Activated T-helper 2 cell treated with anti-CD3 and anti-CD28 coated beads, Interferon-gamma antibody, Interleukin-2, Interleukin-4, amounts not matched to agents 10 μg/mL and 5 μg/mL and 100 μg/mL, durations not matched to agents 14 hours and 24 hours and 36 hours (primary cell): Measurements from ENCODE around the gene SLC6A13. TPM values are rescaled to one million over a fixed set of nuclear protein-coding genes. Genes with fewer than 3 reads are reported as not detected.

ENCODE experiments used
- DNase-seq: peaks from one replicate; pipeline ENCODE4 v3.0.0; 2021; ENCODE audit warnings: low spot score
- H3K27ac Mint-ChIP-seq: one replicate; pipeline ENCODE4 v1.8.0; 2021; ENCODE audit warnings: mixed read lengths
- H3K27me3 Mint-ChIP-seq: one replicate; pipeline ENCODE4 v1.8.0; 2021; ENCODE audit warnings: low read depth, mixed read lengths
- H3K36me3 Mint-ChIP-seq: one replicate; pipeline ENCODE4 v1.8.0; 2021; ENCODE audit warnings: low read depth, mixed read lengths
- H3K4me1 Mint-ChIP-seq: one replicate; pipeline ENCODE4 v1.8.0; 2021; ENCODE audit warnings: low read depth, mixed read lengths
- H3K4me3 Mint-ChIP-seq: one replicate; pipeline ENCODE4 v1.8.0; 2021; ENCODE audit warnings: low read depth, mild to moderate bottlenecking, moderate library complexity, mixed read lengths
- H3K9me3 Mint-ChIP-seq: one replicate; pipeline ENCODE4 v1.8.0; 2021; ENCODE audit warnings: mixed read lengths
- intact Hi-C: fragments of 100-400 bp; cut with micrococcal nuclease; formaldehyde crosslinking; loops from one replicate; pipeline ENCODE4 v1.15.1; 2023
- total RNA-seq: library from RNA; stranded (reverse); gene quantifications from 2 replicates; pipeline ENCODE4 v1.2.3, GENCODE V29; 2022

SLC6A13 gene
- total RNA-seq, 1 donor from 2014 or later: 0.21 TPM

DNA sequence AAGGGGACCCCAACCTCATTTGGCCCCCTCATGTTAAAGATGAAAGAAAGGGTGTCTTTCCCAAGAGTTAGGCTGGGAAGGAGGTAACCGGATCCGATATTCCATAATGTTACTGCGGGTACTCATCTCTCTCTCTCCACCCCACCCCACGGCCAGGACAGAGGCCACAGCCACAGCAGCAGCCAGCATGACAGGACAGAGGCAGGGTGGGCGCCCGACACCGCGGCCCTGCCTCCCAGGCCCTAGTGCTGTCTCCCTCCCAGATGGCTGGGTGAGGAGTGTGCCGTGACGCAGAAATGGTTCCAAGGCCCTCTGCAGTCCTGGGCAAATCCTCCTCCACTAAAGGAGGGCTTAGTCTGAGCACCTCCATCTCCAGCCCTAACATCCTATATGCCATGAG is 54.8 kb downstream of the SLC6A13 start:
- peaks cover 34% of the 10 kb centered on the region for H3K27me3 Mint-ChIP-seq
- no peak overlapping the region for H3K4me3 Mint-ChIP-seq
- no peak overlapping the region for H3K27ac Mint-ChIP-seq
- intact Hi-C loops: no loop called here
- DNase-seq: no peak
- no peaks in the 10 kb centered on the region for H3K9me3 Mint-ChIP-seq
- H3K4me1 Mint-ChIP-seq: no peaks in the 10 kb centered on the region
- H3K36me3 Mint-ChIP-seq: no peaks in the 10 kb centered on the region

DNA sequence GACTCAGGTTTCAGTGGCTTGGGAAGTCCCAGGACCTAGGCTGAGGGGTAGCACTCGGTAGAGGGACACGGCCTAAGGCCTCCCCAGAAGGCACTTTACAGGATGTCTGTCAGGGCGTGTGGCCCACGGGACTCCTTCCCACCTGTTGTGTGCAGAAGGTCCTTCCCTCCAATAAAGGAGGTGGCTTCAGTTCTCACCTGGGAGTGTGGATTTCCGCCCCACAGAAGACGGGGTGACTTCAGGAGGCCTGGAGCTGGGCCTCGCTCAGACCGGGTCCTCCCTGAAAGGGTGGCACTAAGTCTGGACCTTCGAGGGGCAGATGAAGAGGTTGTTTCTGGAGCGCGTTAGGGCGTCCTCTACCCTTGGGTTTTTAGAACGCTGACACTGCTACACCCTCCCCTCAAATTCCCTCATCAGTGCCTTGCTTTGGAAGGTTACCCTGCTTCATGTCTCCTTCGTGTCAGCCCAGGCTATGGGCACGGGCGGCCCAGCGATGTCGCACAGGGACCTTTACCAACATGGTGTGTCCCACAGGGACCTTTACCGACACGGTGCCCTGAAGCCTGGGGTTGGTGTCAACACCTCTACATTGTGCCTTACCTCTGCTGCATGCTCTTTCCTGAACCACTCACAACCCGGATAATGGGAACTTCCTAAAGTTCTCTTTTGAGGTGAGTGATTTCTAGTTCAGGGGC is 55.7 kb downstream of the SLC6A13 start:
- Mint-ChIP-seq H3K4me1 (no peaks in the 10 kb centered on the region), H3K27me3 (peaks cover 39% of the 10 kb centered on the region), H3K36me3 (no peaks in the 10 kb centered on the region), H3K9me3 (no peaks in the 10 kb centered on the region), H3K27ac (no peak overlapping the region), H3K4me3 (no peak overlapping the region)
- intact Hi-C loops: no loop called here
- no peak for DNase-seq

DNA sequence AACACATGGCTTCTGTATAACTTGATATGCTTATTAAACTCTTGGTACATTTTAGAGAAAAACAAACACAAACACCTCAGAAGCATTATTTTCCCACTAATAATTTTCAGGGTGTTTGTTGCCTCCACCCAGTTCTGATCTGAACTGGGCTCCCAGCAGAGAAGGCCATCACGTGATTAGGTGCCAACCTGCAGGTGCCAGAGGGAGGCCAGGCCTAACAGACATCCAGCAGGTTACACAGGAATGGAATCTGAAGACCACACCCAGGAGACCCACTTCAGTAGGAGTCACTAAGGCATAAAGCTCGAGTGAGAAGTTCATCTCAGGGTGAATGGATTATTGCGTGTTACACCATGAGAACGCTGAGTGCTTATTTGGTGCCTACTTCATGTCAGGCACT is 57.6 kb downstream of the SLC6A13 start:
- no peak overlapping the region for H3K27ac Mint-ChIP-seq
- H3K4me3 Mint-ChIP-seq: no peak overlapping the region
- H3K36me3 Mint-ChIP-seq: no peaks in the 10 kb centered on the region
- intact Hi-C loops: no loop called here
- H3K9me3 Mint-ChIP-seq: no peaks in the 10 kb centered on the region
- H3K4me1 Mint-ChIP-seq: no peaks in the 10 kb centered on the region
- DNase-seq: no peak
- peaks cover 34% of the 10 kb centered on the region for H3K27me3 Mint-ChIP-seq

DNA sequence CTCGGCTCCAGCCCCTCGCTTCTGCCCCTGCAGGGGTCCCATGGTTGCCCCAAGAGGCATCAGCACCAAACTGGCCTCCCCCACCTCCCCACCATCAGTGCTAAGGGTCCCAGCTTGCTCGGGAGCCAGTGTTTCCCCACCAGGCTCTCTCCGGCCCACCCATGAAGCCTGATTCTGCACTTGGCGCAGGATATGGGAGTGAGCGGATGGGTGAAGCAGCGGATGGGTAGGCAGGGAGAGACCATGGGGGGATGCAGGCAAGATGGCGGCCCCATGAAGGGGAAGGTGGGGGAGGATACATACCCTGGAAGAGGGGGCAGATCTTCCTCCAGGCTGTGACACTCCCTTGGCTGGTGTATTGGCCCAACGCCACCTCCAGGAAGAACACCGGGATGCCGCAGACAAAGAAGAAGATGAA is 58.4 kb downstream of the SLC6A13 start:
- Mint-ChIP-seq H3K4me1 (no peaks in the 10 kb centered on the region), H3K9me3 (no peaks in the 10 kb centered on the region), H3K36me3 (no peaks in the 10 kb centered on the region), H3K27me3 (peaks cover 34% of the 10 kb centered on the region), H3K4me3 (no peak overlapping the region), H3K27ac (no peak overlapping the region)
- intact Hi-C loops: no loop called here
- no peak for DNase-seq

DNA sequence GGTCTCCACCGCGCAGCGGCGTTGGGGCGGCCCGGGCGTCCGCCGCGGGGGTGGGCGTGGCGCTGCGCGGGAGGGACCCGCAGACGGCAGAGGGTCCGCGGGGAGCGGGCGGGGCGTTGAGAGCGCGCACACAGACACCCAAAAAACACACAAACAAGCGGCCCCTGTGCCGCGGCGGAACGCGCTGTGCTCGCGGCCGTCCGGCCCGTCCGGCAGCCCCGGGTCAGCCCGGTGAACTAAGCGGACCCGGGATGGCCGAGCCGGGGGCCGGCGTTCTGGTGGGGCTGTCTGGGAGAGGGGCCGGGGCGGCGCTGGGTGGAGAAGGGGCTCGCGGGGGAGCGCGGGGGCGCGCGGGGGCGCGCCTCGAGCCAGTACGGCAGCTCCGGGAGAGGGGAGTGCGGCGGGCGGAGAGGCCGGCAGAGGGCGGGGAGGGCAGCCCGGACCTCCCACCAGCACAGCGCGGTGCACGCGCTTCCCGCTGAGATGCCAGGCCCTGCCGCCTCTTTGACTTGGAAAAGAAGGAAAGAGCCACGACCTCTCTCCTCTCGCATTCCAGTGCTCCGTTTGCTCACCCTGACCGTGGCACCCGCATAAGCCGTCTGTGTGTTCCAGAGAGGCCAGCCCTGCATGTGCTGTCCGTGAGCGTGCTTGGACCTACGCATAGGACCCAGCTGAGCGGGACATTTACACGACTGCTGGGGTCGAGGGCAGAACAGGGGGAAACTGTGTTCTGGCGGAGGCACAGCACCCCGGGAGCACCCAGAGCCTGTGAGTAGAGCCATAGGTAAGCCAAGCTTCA is 59.0 kb downstream of the SLC6A13 start:
- DNase-seq: no peak
- Mint-ChIP-seq H3K4me1 (no peaks in the 10 kb centered on the region), H3K27me3 (peaks cover 34% of the 10 kb centered on the region), H3K9me3 (no peaks in the 10 kb centered on the region), H3K36me3 (no peaks in the 10 kb centered on the region), H3K4me3 (no peak overlapping the region), H3K27ac (no peak overlapping the region)
- intact Hi-C loops: no loop called here

DNA sequence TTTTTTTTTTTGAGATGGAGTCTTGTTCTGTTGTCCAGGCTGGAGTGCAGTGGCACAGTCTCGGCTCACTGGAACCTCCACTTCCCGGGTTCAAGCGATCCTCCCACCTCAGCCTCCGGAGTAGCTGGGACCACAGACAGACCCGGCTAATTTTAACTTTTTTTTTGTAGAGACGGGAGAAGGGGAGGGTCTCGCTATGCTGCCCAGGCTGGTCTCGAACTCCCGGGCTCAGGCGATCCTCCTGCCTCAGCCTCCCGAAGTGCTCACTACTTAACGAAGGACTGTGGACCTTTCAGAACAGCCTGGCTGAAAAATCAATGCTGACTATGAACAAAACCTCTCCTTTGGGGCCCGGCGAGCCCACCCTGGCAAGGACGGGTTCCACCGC is 59.6 kb downstream of the SLC6A13 start:
- H3K4me3 Mint-ChIP-seq: no peak overlapping the region
- no peak overlapping the region for H3K27ac Mint-ChIP-seq
- intact Hi-C loops: no loop called here
- H3K9me3 Mint-ChIP-seq: no peaks in the 10 kb centered on the region
- H3K4me1 Mint-ChIP-seq: no peaks in the 10 kb centered on the region
- H3K36me3 Mint-ChIP-seq: no peaks in the 10 kb centered on the region
- no peak for DNase-seq
- peaks cover 33% of the 10 kb centered on the region for H3K27me3 Mint-ChIP-seq

DNA sequence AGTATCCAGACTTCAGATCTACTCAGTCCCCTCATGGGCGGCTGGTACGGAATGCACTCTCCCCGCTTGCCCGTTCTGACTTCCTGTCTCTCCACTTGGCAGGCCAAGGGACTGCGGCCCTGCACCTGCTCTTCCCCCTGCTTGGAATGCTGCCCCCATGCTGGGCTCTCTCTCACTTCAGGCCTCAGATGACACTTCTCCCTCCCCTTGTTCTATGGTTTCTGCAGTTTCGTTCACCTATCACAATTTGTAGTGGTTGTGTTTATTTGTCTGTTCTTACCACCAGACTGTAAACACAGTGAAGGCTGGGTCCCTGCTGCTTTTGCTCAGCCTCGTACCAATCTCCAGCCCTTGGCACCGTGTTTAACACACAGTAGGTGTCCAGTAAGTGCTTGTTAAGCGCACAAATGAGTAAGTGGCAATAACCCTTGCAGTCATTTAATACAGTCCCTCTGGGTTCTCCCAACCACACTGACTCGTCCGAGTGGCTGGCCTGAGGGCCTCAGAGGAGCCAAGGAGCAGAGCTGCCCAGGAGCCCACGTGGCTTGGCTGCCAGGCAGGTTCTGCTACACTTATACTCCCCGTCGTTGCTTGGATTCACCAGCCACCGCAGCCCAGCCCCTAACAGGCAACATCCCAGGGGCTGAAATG is 60.4 kb downstream of the SLC6A13 start:
- H3K4me1 Mint-ChIP-seq: no peaks in the 10 kb centered on the region
- no peak overlapping the region for H3K27ac Mint-ChIP-seq
- H3K27me3 Mint-ChIP-seq: peaks cover 32% of the 10 kb centered on the region

DNA sequence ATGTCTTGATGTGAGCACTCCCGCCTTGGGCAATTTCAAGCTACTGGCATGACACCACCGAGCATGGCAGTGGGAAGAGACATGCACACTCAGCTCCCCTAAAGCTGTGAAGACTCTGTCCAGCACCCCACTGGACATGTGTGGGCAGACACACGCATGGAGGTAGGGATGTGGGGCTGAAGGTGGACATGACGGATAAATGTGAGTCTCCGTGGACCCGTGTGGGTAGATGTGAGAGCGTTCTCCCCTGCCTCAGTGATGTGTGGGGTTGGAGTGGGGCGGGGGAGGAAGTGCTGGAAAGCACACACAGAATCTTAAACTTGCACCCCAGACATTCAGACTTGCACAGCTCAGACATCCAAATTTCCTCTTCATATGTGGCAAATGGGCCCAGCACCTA is 61.3 kb downstream of the SLC6A13 start:
- H3K9me3 Mint-ChIP-seq: peaks cover 4% of the 10 kb centered on the region
- H3K27me3 Mint-ChIP-seq: peaks cover 30% of the 10 kb centered on the region
- H3K27ac Mint-ChIP-seq: no peak overlapping the region
- intact Hi-C loops: no loop called here
- DNase-seq: no peak
- no peak overlapping the region for H3K4me3 Mint-ChIP-seq
- no peaks in the 10 kb centered on the region for H3K36me3 Mint-ChIP-seq
- H3K4me1 Mint-ChIP-seq: no peaks in the 10 kb centered on the region

More for the DNA sequence above, 60.4 kb downstream of the SLC6A13 start:
- intact Hi-C loops: no loop called here
- H3K9me3 Mint-ChIP-seq: peaks cover under 1% of the 10 kb centered on the region
- H3K36me3 Mint-ChIP-seq: no peaks in the 10 kb centered on the region
- DNase-seq: no peak
- H3K4me3 Mint-ChIP-seq: no peak overlapping the region

DNA sequence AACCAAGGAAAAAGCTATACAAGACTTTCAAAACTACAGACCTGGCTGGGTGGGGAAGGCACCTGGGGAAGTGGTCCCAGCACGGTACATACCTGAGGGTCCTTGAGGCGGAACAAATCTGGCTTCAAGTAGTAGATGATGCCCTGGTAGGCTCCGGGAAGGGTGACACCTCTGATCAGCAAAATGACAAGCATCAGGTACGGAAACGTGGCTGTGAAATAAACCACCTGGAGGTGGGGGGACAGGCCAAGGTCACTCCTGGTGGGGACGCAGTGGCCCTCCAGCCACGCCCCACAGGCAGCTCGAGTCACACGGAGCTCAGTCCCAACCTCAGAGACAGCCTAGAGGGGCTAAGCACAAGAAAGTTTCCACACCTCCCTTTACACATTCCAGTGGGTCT is 63.9 kb downstream of the SLC6A13 start:
- Mint-ChIP-seq H3K9me3 (peaks cover 4% of the 10 kb centered on the region), H3K4me1 (no peaks in the 10 kb centered on the region), H3K4me3 (no peak overlapping the region), H3K36me3 (no peaks in the 10 kb centered on the region), H3K27me3 (peaks cover 15% of the 10 kb centered on the region), H3K27ac (no peak overlapping the region)
- DNase-seq: no peak
- intact Hi-C loops: no loop called here

DNA sequence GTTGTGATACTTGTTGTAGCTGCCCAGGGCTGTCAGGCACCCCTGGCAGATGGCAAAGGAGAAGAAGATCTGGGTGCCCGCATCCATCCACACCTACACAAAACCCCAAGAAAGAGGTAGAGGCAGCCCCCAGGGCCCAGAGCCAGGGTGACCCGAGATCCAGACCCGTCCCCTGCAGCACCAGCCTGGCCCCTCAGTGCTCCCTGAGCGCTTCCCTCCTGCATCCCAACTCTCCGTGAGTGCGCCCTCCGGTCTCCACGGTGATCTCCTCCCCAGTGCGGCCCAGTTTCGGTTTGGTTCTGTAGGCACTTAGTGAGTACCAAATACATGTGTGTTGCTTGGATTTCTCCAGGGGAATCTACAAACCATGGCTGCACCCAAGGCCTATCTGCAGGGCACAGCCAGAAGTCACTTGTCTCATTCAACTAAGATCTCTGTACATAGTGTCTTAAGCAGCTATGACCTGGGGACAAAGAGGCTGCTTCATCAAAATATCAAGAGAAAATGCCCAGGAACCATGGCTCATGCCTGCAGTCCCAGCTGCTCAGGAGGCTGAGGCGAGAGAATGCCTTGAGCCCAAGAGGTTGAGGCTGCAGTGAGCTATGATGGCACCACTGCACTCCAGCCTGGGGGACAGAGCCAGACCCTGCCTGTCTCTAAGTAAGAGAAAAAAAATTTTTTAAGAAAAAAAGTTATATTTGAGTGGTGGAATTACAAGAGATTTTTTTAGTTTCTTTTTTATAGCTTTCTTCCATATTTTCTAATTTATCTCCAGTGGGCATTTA is 64.5 kb downstream of the SLC6A13 start:
- peaks cover 15% of the 10 kb centered on the region for H3K27me3 Mint-ChIP-seq
- H3K27ac Mint-ChIP-seq: no peak overlapping the region
- no peaks in the 10 kb centered on the region for H3K36me3 Mint-ChIP-seq
- intact Hi-C loops: no loop called here
- H3K9me3 Mint-ChIP-seq: peaks cover 4% of the 10 kb centered on the region
- no peak for DNase-seq
- no peaks in the 10 kb centered on the region for H3K4me1 Mint-ChIP-seq
- no peak overlapping the region for H3K4me3 Mint-ChIP-seq

DNA sequence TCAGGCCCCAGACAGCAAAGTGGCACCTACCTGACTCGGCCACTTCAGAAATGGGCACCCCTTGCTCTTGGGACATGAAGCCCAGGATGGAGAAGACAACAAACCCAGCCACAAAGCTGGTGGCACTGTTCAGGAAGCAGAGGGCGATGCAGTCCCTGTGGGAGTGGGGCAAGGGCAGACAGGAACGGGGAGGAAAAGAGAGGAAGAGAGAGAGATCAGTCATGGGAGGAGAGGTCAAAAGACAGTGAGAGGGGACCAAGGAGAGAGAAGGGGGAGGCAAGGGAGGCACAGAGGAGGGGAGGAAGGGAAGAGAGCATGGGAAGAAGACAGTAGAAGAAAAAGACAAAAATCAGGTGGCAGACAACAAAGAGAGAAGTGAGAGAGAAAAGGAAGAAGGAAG is 65.3 kb downstream of the SLC6A13 start:
- H3K9me3 Mint-ChIP-seq: peaks cover 4% of the 10 kb centered on the region
- H3K27ac Mint-ChIP-seq: no peak overlapping the region
- H3K36me3 Mint-ChIP-seq: no peaks in the 10 kb centered on the region
- DNase-seq: no peak
- peaks cover 10% of the 10 kb centered on the region for H3K27me3 Mint-ChIP-seq
- H3K4me1 Mint-ChIP-seq: no peaks in the 10 kb centered on the region
- no peak overlapping the region for H3K4me3 Mint-ChIP-seq
- intact Hi-C loops: no loop called here

DNA sequence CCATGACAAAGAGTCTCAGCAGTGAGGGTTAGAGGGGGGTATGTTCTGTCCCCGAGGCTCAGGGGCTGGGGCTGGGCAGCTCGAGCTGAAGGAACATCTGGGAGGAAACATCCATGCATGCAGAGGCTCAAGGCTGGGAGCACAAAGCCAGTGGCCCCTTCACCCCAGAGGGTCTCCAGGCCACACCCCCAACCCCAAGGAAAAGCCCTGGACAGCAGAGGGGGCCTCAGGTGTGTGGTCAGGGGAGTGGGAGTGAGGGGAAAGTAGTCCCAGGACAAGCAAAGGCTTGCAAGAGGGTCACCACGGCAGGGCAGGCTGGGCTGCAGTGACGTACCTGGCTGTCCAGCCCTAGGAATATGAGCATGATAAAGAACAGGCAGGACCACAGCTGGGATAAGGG is 66.2 kb downstream of the SLC6A13 start:
- no peaks in the 10 kb centered on the region for H3K4me1 Mint-ChIP-seq
- no peaks in the 10 kb centered on the region for H3K36me3 Mint-ChIP-seq
- peaks cover 4% of the 10 kb centered on the region for H3K9me3 Mint-ChIP-seq
- H3K27me3 Mint-ChIP-seq: peaks cover 5% of the 10 kb centered on the region
- no peak overlapping the region for H3K4me3 Mint-ChIP-seq
- intact Hi-C loops: no loop called here
- no peak overlapping the region for H3K27ac Mint-ChIP-seq
- no peak for DNase-seq
